Activated CD8-positive, alpha-beta T cell treated with anti-CD3 and anti-CD28 coated beads for 36 hours (primary cell): ENCODE data around the gene CCDC90B. TPM values are rescaled to one million over a fixed set of nuclear protein-coding genes. Genes with fewer than 3 reads are reported as not detected.

Experiments
- ATAC-seq: fragments of 200-7000 bp; cut with Tn5 transposase; one replicate; pipeline ENCODE4 v1.10.0; 2021; ENCODE audit warnings: mild to moderate bottlenecking, moderate library complexity
- CTCF ChIA-PET: fragments of 350-600 bp; sonication (Branson Sonifier 250); formaldehyde crosslinking; loops from one replicate; lab custom pipeline; 2021; ENCODE audit warnings: antibody characterized with exemption; lab: Charles Lee
- POLR2A ChIA-PET: fragments of 350-600 bp; sonication (Branson Sonifier 250); formaldehyde crosslinking; loops from one replicate; lab custom pipeline; 2021; ENCODE audit warnings: antibody characterized with exemption; lab: Charles Lee
- DNase-seq: peaks from one replicate; pipeline ENCODE4 v3.0.0-alpha.2; 2020
- H3K27ac Mint-ChIP-seq: one replicate; pipeline ENCODE4 v1.8.0; 2021; ENCODE audit warnings: mild to moderate bottlenecking, mixed read lengths
- H3K27me3 Mint-ChIP-seq: one replicate; pipeline ENCODE4 v1.8.0; 2021; ENCODE audit warnings: mixed read lengths
- H3K36me3 Mint-ChIP-seq: one replicate; pipeline ENCODE4 v1.8.0; 2021; ENCODE audit warnings: low read depth, mixed read lengths
- H3K4me1 Mint-ChIP-seq: one replicate; pipeline ENCODE4 v1.8.0; 2021; ENCODE audit warnings: low read depth, mixed read lengths
- H3K4me3 Mint-ChIP-seq: one replicate; pipeline ENCODE4 v1.8.0; 2021; ENCODE audit warnings: mild to moderate bottlenecking, moderate library complexity, mixed read lengths
- H3K9me3 Mint-ChIP-seq: one replicate; pipeline ENCODE4 v1.8.0; 2021; ENCODE audit warnings: mixed read lengths
- CTCF ChIP-seq: fragments of 200-600 bp; IDR thresholded peaks from one replicate; pipeline ENCODE4 v1.8.0; 2022; ENCODE audit warnings: antibody characterized with exemption, mild to moderate bottlenecking
- intact Hi-C: fragments of 100-400 bp; cut with micrococcal nuclease; formaldehyde crosslinking; loops from one replicate; pipeline ENCODE4 v1.10.0; 2022
- total RNA-seq, 2 experiments: library from RNA; stranded (reverse); gene quantifications; one replicate each; pipeline ENCODE4 v1.2.3, GENCODE V29; 2021

CCDC90B gene
- total RNA-seq, 2 experiments from 2014 or later, result 23.2 to 25.1 TPM

- Mint-ChIP-seq H3K4me1 (no peaks in the 10 kb centered on the region), H3K27me3 (no peaks in the 10 kb centered on the region), H3K9me3 (no peaks in the 10 kb centered on the region), H3K27ac (no peak overlapping the region), H3K36me3 (no peaks in the 10 kb centered on the region), H3K4me3 (no peak overlapping the region)
- intact Hi-C loops, result no loop called here
- no peak for DNase-seq
- ChIA-PET CTCF (no interaction called here), POLR2A (interaction anchor here (0.7 kb wide), 1 partner anchor 359 kb away, joined by 3 read pairs; no protein-coding TSS in a partner anchor)
- no peak for ATAC-seq
- TF ChIP-seq CTCF, result no peak
These were observed 64.5 kb downstream of the CCDC90B start for GRCh38 chr11:83221694-83222093.

GRCh38 chr11:83220260-83220659 lies 65.9 kb downstream of the CCDC90B start:
- DNase-seq (peak; percentile 7), ATAC-seq (no peak)
- Mint-ChIP-seq H3K4me1 (no peaks in the 10 kb centered on the region), H3K9me3 (no peaks in the 10 kb centered on the region), H3K27me3 (no peaks in the 10 kb centered on the region), H3K36me3 (no peaks in the 10 kb centered on the region), H3K27ac (no peak overlapping the region), H3K4me3 (no peak overlapping the region)
- CTCF ChIA-PET, result interaction anchor here (1.1 kb wide), 1 partner anchor 29 kb away, joined by 4 read pairs; no protein-coding TSS in a partner anchor
- POLR2A ChIA-PET, result interaction anchor here (0.8 kb wide), 1 partner anchor 27 kb away, joined by 3 read pairs; the partner anchor contains the start of gene ANKRD42
- intact Hi-C loops, result no loop called here
- no peak for TF ChIP-seq CTCF

GRCh38 chr11:83219095-83219494 lies 67.1 kb downstream of the CCDC90B start:
- ATAC-seq, result no peak
- Mint-ChIP-seq H3K4me1 (no peaks in the 10 kb centered on the region), H3K9me3 (no peaks in the 10 kb centered on the region), H3K36me3 (no peaks in the 10 kb centered on the region), H3K4me3 (no peak overlapping the region), H3K27me3 (no peaks in the 10 kb centered on the region), H3K27ac (no peak overlapping the region)
- intact Hi-C loops, result no loop called here
- ChIA-PET POLR2A (no interaction called here), CTCF (no interaction called here)
- TF ChIP-seq CTCF, result no peak
- no peak for DNase-seq

Other genes with a start within 250 kb of the CCDC90B start
- 10 to 100 TPM in 1 of 2 experiments, 1 to 10 TPM in 1; 9.8 to 10.9 TPM for gene RAB30, start 214.5 kb downstream of the CCDC90B start, total RNA-seq
- gene PCF11, start 129.2 kb downstream of the CCDC90B start, total RNA-seq, result 10 to 100 TPM; 53.9 to 55.6 TPM
- gene ANKRD42, start 92.7 kb downstream of the CCDC90B start, total RNA-seq, result 1 to 10 TPM; 3.8 to 4.7 TPM